ENCODE data around the gene GSN.
"Not testable (repeated sequence)": the region's sequence is repeated elsewhere in the genome, so short reads cannot be mapped to it uniquely, and the experiment has no call there.

GSN gene

DNA sequence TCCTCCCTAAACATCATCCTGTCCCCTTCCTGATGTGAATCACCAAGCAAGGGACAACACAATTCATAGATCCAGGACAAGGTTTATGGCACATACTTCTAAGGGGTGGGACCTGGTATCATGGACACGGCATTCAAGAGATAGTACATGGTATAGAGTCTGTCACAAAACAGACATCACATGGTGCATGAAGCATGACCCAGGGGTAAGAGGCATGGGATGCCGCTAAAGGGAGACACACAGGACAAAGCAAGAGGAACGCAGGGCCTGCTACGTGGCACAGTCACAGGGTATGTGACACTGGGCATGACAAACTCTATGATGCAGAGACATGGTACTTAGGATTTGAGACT is 20.7 kb downstream of the GSN start:
- no peak for DNase-seq (ENCODE audit: low spot score)

DNA sequence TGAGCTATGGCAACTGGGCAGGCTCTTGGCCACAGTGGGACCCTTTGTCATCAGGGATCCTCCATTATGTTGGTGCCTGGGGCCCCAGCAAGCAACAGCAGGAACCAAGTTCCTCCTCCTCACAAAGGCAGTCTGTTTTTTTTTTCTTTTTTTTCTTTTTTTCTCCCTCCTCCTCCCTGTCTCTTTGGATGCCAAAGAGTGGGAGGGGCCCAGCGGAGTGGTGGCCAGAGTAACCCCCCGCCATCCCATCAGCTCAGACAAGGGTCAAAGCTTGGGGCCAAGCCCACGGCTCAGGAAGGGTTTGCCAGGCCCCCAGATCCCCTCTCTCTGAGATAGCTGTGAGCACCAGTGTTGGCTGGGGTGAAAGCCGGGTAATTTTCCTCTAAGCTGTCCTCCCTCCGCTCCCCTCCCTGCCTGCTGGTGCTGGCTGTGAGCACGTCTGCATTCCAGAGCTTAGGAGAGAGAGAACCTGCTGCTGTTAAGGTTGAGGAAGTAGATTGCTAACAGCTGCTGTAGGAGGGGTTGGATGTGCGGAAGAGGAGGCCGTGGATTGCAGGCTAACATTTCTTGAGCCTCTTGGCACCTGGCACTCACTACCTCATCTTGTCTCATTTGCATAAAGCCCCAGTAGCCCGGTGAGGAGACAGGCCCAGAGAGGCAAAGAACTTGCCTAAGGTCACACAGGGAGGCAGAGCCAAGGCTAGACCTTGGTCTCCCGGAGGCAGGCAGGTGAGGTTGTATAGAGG is 21.2 kb downstream of the GSN start:
- peak; percentile 63 for DNase-seq (ENCODE audit: low spot score)

DNA sequence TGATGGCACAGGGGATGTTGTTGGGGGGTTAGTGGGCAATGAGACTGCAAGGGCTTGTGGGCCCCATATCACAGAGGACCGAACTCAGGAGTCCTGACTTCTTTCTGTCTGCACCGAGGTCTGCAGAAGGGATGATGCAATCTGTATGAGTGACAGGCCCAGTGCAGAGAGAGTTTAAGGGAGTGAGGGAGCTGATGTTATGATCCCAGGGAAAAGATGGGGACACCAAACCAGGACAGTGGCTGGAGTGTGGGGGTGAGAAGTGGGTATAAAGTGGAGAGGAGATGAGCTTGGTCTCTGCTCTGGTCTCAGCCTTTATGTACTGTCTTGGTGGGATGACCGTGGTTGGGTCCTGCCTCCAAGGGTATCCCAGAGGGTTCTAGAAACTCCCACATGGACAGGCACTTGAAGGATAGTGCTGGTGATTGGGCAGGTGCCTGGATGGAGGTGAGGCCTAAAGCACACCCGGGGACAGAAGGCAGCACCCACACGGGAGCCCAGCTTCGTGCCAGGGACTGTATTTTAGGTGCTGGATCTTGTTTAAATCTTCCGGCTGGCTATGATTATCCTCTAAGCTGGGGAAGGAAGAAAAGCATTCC is 21.9 kb downstream of the GSN start:
- DNase-seq (ENCODE audit: low spot score): no peak

DNA sequence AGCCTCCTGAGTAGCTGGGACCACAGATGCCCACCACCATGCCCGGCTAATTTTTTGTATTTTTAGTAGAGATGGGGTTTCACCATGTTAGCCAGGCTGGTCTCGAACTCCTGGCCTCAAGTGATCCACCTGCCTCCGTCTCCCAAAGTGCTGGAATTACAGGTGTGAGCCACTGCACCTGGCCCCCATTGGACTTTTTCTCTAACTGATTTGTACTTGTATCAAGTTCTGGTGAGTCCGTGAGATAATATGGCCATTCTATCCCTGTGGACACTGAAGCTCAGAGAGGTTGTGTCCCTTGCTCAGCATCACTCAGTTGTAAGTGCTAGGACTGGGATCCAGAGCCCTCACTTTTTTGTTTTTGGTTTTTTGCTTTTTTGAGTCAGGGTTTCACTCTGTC is 23.6 kb downstream of the GSN start:
- not testable (repeated sequence) for DNase-seq (ENCODE audit: low spot score)

DNA sequence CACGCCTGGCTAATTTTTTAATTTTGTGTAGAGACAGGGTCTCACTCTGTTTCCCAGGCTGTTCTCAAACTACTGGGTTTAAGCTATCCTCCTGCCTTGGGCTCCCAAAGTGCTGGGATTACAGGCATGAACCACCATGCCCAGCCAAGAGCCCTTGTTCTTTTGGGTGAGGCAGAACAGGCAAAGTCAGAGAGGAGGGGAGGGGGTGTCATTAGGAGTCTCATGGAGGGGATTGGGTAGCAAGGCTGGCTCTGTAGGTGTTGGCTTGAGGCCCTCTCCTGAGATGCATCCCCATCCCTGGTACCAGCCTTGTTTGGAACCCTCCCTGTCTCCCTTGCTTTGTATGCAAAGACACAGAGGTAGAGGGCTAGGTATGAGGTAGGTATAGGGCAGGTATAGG is 24.1 kb downstream of the GSN start:
- DNase-seq (ENCODE audit: low spot score): no peak

DNA sequence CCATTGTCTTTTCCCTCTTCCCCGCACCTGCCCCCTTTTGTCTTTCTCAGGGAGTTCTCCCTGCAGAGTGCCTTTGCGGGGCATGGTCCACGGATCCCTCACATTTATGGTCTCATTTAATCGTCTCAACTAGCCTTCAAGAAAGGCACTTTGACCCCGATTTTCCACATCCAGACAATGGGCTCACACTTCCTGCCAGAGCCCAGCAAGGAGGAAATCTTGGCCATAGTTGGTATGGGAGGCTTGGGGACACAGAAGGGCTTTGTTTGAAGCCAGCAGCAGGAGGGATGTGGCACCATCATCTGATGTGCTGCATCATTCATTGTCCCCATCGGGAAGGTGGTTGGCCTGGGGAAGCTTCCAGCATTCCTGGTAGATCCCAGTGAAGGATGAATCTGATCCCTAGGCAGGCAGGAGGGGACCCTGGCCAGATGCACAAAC is 24.9 kb downstream of the GSN start:
- no peak for DNase-seq (ENCODE audit: low spot score)

DNA sequence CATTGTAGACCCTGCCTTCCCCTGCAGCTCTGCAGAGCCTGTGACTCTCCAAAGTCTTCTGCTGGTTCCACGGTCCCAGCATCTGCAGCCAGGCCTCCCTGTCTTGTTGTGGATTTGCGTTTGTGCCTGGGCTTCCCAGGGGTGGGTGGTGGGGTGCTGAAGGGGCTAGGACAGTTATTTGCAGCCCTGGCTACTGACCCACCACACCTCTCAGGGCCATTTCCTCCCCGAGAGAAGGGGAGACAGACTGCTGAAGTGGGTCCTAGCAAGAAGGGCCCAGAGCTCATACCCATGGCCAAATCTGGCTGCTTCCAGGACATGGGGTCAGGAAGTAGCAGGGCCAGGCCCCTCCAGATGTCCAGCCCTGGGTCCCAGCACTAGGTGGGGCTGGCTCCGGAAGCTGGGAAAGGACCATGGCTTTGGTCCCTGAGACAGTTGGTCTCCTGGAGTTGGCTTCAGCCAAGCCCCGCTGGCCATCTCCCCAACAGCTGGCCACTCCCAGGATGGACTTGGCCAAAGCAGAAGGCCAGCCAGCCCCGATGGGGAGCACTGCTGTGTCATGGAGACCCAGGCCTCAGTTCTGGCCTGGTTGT is 26.3 kb downstream of the GSN start:
- no peak for DNase-seq (ENCODE audit: low spot score)

DNA sequence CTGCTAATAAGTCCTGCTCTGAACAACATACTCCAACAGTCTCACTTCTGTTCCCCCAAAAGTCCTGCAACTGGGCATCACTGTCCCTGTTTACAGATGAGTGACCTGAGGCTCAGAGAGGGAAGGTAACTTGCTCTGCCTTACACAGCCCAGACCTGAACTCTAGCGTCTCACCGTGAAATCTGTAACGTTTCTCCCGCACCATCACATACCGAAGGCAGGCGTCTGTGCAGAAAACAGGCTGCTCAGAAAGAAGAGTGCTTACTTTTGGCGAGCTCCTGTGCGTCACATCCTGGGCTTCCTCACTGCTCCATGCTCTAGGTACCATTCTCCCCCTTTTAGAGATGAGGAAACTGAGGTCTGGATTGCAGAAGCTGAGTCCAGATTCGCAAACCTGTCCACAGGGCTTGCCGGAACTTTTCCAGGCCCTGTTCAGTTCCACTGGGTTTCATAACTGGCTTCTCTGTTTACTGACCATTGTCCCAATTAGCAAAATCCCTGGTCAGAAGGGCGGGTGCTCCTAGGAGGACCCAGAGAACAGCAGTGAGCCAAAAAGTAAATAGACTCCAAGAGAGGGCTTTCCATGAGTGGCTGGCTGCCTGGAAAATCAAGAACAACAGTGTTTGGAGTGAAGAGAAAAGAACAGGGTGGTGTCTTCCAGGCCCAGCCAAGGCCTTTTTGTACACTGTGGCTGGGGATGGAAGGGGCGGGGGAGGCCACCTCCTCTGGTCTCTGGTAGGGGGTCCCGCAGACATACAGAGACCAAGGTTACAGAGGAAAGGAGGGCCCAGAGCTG is 27.1 kb downstream of the GSN start:
- no peak for DNase-seq (ENCODE audit: low spot score)

DNA sequence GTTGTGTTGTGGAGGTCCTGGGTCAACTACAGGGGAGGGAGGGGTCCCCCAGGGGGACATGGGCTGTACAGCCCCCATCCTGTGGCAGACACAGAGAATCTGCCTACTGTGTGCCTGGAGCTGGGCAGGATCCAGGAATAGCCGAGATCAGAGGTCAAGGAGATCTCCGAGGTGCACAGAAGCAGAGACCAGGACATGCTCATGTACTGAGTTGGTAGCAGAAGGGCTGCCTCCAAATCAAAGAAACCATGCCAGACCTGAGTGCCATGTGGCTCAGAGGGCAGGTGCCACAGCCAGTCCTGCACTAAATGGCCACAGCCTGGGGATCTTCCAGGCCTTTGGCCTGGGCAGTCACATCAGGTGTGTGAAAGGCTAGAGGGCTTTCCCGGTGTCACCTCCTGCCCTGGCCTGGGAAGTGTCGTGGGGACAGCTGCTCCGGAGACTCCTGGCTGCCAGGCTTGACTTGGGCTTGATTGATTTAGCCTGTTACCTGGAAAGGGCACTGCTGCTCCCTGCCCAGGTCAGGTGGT is 27.8 kb downstream of the GSN start:
- DNase-seq (ENCODE audit: low spot score): no peak

DNA sequence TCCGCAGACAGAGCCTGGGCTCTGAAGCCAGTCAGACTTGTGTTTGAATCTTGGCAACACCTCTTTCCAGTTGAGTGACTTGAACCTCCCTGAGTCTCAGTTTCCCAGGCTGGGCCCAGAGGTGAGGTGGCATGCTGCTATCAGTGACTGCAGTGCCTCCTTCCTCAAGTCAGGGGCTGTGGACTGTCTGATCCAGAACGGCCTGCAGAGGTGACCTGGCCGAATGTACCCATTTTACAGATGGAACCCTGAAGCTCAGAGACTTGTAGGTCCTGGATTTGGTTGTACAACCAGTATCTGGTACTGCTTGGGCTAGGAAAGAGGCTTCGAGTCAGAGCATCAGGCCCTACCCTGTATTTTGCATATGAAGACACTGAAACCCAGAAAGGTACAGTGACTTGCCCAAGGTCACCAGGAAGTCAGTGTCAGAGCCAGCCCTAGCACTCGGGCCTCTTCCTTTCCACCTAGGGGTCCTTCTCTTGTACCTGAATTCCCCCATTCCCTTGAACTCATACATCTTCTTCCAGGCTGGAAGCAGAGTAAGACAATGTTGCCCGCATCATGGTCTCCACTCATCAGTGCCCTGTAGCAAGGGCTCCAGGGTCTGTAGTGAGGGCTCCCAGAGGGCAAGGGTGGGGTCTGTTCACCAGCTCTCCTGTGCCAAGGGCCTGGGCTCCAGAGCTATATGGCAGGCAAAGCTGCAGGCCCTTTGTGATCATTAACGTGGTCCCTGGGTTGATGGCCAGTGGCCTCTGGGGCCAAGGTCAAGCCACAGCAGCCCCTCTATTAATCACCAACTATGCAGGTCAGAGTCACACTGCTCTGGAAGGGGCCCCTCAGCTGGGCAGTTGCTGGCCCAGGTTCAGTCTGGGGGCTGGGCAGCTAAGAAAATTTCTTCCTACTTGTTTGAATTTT is 28.5 kb downstream of the GSN start:
- no peak for DNase-seq (ENCODE audit: low spot score)

DNA sequence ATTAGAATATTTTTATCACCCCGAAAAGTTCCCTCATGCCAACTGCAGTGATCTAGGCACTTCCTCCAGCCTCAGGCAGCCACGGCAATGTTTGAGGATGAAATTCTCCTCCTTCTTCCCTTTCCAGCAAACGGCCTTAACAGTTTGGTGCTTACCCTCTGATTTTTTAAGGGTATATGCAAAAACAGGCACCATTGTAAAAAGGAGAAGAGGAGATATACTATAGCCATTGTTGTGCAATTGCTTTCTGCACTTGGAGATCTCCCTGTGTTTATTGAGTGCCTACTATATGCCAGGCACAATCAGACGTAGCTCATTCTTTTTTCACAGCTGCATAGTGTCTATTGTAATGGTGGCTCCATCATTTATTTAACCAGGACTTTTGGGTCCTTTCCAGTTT is 29.4 kb downstream of the GSN start:
- no peak for DNase-seq (ENCODE audit: low spot score)

DNA sequence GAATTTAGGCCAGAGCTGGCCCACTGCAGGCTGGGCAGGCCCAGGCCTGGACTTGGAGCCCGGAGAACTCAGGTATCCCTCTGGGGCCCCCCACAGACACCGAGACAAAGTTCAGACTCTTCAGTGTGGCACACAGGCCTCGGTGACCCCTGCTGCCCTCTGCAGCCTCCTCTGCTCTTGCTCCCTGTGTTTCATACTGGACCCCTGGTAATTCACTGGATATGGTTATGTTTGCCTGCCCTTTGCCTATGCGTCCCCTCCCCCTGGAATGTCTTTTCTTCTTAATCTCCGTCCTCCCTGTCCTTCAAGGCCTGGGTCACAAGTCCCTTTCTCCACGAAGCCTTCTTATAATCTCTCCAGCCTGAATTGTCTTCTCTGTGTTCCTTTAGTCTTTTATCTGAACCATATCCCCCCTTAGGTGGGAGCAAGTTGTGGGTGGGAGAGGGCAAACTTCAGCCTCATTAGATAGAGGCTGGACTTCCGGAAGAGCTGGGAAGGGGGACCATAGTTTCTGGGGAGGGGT is 30.1 kb downstream of the GSN start:
- DNase-seq (ENCODE audit: low spot score): no peak

DNA sequence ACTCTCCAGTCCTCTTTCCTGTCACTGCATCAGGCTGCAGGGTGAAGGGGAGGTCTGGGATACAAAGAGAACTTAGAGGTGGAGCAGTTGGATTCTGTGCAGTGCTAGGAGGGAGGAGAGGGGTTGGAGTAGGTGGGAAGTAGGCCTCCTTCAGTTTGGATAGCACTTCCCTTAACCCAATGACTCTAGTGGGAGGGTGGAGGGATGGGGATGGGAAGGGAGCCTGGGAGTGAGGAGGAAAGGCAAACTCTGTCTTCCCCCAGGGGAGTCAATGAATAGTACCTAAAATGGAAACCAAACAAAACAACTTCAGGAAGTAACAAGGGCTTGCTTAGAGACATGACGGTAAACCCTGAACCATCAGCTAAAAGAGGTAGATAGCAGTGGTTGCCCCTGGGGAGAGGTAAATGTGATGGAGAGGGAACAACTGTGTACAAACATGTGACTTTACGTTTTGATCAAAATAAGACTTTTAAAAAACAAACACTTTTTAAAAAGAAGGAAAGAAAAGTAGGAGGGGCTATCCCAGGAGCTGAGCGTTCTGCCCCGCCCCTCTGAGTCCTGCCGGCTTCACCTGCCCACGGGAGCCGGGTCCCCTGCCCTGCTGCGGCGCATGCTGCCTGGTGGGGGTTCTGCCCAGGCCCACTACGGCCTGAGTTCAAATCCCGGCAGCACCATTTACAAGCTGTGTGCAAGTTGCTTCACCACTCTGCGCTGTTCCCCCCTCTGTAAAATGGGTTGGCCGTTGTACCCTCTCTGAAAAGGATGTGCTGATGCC is 30.9 kb downstream of the GSN start:
- no peak for DNase-seq (ENCODE audit: low spot score)

DNA sequence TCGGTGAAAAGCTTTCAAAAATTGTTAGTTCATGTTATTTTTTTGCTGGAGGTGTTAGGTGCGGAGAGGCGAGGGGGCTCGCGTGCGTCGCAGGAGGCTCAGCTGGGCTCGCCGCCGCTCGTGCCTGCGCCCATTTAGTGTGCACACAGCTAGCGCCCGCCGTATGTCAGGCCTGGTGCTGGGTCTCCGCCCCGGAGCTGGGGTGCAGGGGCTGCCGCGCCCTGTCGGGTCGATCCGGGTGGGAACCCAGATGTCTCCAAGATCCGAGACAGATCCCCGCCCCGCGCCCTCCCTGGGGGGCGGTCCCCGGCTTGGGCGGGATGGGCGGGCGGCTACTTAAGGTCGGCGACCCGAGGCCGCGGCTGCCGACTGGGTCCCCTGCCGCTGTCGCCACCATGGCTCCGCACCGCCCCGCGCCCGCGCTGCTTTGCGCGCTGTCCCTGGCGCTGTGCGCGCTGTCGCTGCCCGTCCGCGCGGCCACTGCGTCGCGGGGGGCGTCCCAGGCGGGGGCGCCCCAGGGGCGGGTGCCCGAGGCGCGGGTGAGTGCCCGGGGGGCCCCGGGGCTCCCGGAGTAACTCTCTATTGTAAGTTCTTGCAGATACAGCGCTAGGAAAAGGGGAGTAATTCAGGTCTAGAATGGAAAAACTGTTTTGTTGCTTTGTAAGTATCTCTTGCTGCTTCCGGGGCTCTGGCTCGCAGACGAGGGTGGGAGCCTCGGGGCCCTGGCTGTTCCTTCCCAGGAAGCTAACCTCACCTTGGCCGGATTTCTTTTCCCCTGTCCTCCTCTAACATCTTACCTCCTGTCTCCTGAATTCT is 31.7 kb downstream of the GSN start:
- DNase-seq (ENCODE audit: low spot score): peak; percentile 72

DNA sequence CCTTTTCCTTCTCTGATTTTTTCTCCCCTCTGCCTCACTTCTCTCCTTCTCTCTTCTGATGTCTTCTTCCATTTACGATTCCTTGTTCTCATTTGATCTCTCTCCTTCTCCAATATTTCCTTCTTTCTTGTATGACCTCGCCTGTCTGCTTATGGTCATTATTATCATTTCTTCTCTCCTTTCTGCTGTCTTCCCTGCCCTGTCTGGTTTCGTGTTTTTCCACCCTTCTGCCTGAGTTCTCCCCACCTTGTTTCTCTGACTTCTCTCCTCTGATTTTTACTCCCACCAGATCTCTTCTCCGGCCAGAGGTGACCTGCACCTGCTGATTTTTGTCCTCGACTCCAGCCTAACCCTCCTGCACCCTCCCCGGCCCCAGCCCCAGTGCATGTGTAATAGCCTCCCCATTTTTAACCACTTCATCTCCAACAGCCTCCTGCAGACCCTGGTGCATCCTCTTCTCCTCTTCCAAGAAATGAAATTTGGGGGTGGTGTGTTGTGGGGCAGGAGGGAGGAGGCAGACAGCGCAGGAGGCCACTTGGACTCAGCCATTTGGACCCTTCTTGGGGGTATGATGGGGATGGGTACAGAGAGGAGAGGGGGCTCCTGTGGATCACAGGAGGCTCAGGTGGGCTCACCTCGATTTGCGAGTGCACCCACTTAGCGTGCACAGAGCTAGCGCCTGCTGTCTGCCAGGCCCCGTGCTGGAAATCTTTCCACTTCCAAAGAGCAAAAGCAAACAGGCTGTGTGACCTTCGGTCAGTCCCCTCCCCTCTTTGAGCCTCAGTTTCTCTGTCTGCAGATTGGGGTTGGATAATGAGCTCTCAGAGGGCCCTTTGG is 32.5 kb downstream of the GSN start:
- DNase-seq (ENCODE audit: low spot score): no peak

DNA sequence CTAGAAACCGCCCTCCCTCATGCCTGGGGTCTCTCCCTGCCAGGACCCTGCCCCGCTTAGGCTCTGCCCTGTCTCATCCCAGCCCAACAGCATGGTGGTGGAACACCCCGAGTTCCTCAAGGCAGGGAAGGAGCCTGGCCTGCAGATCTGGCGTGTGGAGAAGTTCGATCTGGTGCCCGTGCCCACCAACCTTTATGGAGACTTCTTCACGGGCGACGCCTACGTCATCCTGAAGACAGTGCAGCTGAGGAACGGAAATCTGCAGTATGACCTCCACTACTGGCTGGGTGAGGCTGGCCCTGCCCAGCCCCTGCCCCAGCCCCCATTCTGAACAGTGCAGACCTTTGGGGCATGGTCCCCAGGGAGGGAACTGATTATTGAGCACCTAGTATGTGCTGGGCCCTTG is 33.9 kb downstream of the GSN start:
- no peak for DNase-seq (ENCODE audit: low spot score)

DNA sequence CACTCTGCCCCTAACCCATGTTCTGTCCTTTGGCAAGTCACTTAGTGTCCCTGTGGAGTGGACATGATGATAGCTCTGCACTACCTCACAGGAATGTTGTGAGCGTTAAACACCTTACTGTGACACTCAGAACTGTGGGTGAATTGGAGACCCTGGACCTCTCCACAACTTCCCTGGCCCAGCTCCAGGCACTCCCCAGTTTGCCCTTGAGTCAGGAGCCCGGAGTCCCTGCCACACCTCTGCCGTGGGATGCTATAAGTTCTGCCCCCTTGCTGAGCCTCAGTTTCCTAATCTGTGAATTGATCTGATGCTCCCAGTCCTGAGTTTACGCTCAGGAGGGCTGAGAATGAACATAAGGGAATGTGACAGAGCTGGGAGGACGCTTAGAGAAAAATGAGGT is 34.4 kb downstream of the GSN start:
- no peak for DNase-seq (ENCODE audit: low spot score)

DNA sequence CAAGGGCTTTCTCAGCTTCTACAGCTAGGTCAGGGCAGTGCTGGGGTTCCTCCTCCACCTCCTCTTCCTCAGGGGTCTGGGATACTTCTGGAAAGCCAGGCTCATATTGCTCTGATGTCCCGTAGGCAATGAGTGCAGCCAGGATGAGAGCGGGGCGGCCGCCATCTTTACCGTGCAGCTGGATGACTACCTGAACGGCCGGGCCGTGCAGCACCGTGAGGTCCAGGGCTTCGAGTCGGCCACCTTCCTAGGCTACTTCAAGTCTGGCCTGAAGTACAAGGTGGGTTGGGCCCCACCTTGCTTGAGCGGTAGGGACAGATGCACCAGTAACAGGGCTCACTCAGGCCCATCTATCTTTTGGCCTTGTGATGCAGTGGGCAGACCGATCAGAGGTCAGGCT is 34.8 kb downstream of the GSN start:
- no peak for DNase-seq (ENCODE audit: low spot score)
